SK-N-SH (cell line): ENCODE data around the gene PCED1B.

Experiments
- CTCF ChIP-seq: fragments of 200-600 bp; sonication (generic); IDR thresholded peaks from 2 replicates; pipeline ENCODE4 v1.6.1; 2017; ENCODE audit warnings: antibody characterized with exemption, mild to moderate bottlenecking, moderate library complexity
- EP300 ChIP-seq, 2 experiments: IDR thresholded peaks; 2 replicates each; pipeline versions ENCODE4 v1.4.0 to v1.6.1; 2012; ENCODE audit warnings: borderline replicate concordance in 1 of 2, low read depth in 1 of 2, low read length in 1 of 2
- POLR2AphosphoS5 ChIP-seq: IDR thresholded peaks from 2 replicates; pipeline ENCODE4 v1.6.1; 2012; ENCODE audit warnings: low read depth, low read length

- no peak for TF ChIP-seq EP300 (IDR thresholded peaks at IDR 0.05; ENCODE audit: borderline replicate concordance in 1 of 2, low read depth in 1 of 2, low read length in 1 of 2)
- TF ChIP-seq POLR2AphosphoS5, result no peak
- no peak for TF ChIP-seq CTCF
These were observed 159.3 kb downstream of the PCED1B start for GRCh38 chr12:47238669-47239114.
